GM12878 (cell line): ENCODE measurements around the gene ABCA9. TPM values are rescaled to one million over a fixed set of nuclear protein-coding genes. Genes with fewer than 3 reads are reported as not detected.

Experiments used
- ATAC-seq: fragments of 200-7000 bp; cut with Tn5 transposase; 3 replicates; pipeline ENCODE4 v1.9.1; 2020; ENCODE audit warnings: mild to moderate bottlenecking, moderate library complexity
- BruUV-seq: library from RNA; stranded (reverse); fragments of 400-500 nt; replicated peaks from 2 replicates; lab custom pipeline; 2021; lab: Mats Ljungman, UMichigan
- CTCF ChIA-PET: fragments of 300-600 bp; sonication (Branson Sonifier 250); formaldehyde crosslinking; extraction: SDS; loops from one replicate; lab custom pipeline; 2021; ENCODE audit warnings: inconsistent platforms; lab: Yijun Ruan, JAX
- POLR2A ChIA-PET: fragments of 350-600 bp; formaldehyde crosslinking; extraction: SDS; loops from one replicate; lab custom pipeline; 2021; ENCODE audit warnings: inconsistent platforms; lab: Charles Lee
- RAD21 ChIA-PET: fragments of 300-600 bp; sonication (Branson Sonifier 250); formaldehyde crosslinking; loops from one replicate; lab custom pipeline; 2023; ENCODE audit warnings: antibody characterized with exemption; ENCODE audit not compliant: unreplicated experiment; lab: Charles Lee
- SMC1A ChIA-PET: fragments of 300-600 bp; sonication (Branson Sonifier 250); formaldehyde crosslinking; loops from one replicate; lab custom pipeline; 2023; ENCODE audit not compliant: unreplicated experiment, uncharacterized antibody; lab: Charles Lee
- DNase-seq: peaks from one replicate; pipeline ENCODE4 v3.0.0-alpha.2; 2011; ENCODE audit warnings: low read depth, low spot score
- FAIRE-seq: peaks from 3 replicates; lab custom pipeline; 2011; peaks lifted over from hg19 to GRCh38; lab: Jason Lieb, UNC
- H2AFZ ChIP-seq: 2 replicates; pipeline ENCODE4 v1.6.0; 2011; ENCODE audit warnings: low read depth, low read length, control low read depth; ENCODE audit not compliant: control insufficient read depth
- H3K27ac ChIP-seq: 2 replicates; pipeline ENCODE4 v1.5.1; 2011; ENCODE audit warnings: control low read depth; ENCODE audit not compliant: control insufficient read depth, insufficient read depth
- H3K27me3 ChIP-seq, 2 experiments: replicated peaks in 1 of 2; 2 replicates each; pipeline versions ENCODE4 v1.6.0 to v1.6.1; 2011; ENCODE audit warnings: low read length in 1 of 2; ENCODE audit not compliant: control insufficient read depth in 2 of 2, insufficient read depth in 2 of 2
- H3K36me3 ChIP-seq, 2 experiments: 2 replicates each; pipeline ENCODE4 v1.5.1; 2011; ENCODE audit warnings: low read length in 1 of 2; ENCODE audit not compliant: control insufficient read depth in 2 of 2, insufficient read depth in 2 of 2
- H3K4me1 ChIP-seq: 2 replicates; pipeline ENCODE4 v1.6.1; 2011; ENCODE audit warnings: mild to moderate bottlenecking, low read length, moderate library complexity, mixed read lengths; ENCODE audit not compliant: control insufficient read depth, insufficient read depth
- H3K4me2 ChIP-seq: 2 replicates; pipeline ENCODE4 v1.6.0; 2011; ENCODE audit warnings: control low read depth; ENCODE audit not compliant: control insufficient read depth, insufficient read depth
- H3K4me3 ChIP-seq: fragments of 200-600 bp; sonication (generic); 2 replicates; pipeline ENCODE4 v1.5.1; 2016
- H3K79me2 ChIP-seq: 2 replicates; pipeline ENCODE4 v1.6.0; 2011; ENCODE audit warnings: low read length; ENCODE audit not compliant: control insufficient read depth, insufficient read depth
- H3K9ac ChIP-seq: 2 replicates; pipeline ENCODE4 v1.8.0; 2011; ENCODE audit warnings: low read length, control low read depth, mixed read lengths; ENCODE audit not compliant: control insufficient read depth, insufficient read depth
- H3K9me3 ChIP-seq: replicated peaks from 3 replicates; pipeline ENCODE4 v1.5.1; 2011; ENCODE audit warnings: mild to moderate bottlenecking, low read length; ENCODE audit not compliant: control insufficient read depth, insufficient read depth
- H4K20me1 ChIP-seq: 2 replicates; pipeline ENCODE4 v1.6.0; 2011; ENCODE audit not compliant: control insufficient read depth, insufficient read depth
- EP300 ChIP-seq, 2 experiments: fragments of 150-350 bp in 1 of 2; IDR thresholded peaks; 2 replicates each; pipeline ENCODE4 v1.6.1; 2011 to 2012; ENCODE audit warnings: low read depth in 2 of 2, low read length in 2 of 2, borderline replicate concordance in 1 of 2, improper control_type of control experiment in 1 of 2, inconsistent platforms in 1 of 2; ENCODE audit not compliant: control insufficient read depth in 1 of 2
- PML ChIP-seq: IDR thresholded peaks from 2 replicates; pipeline ENCODE4 v1.6.1; 2012; ENCODE audit warnings: low read length, inconsistent platforms
- POLR2A ChIP-seq: IDR thresholded peaks from 2 replicates; pipeline ENCODE4 v1.6.1; 2011; ENCODE audit warnings: low read depth, mild to moderate bottlenecking, low read length
- SRF ChIP-seq, 2 experiments: IDR thresholded peaks; 2 replicates each; pipeline ENCODE4 v1.6.1; 2011; ENCODE audit warnings: low read depth in 2 of 2, low read length in 2 of 2, mild to moderate bottlenecking in 1 of 2, moderate library complexity in 1 of 2
- YY1 ChIP-seq: IDR thresholded peaks from 2 replicates; pipeline ENCODE4 v1.6.1; 2011; ENCODE audit warnings: low read depth, mild to moderate bottlenecking, low read length
- WGBS: methylation state at CpG from one replicate; pipeline ENCODE4 v1.1.6; 2016; ENCODE audit warnings: low lambda C conversion rate; ENCODE audit not compliant: insufficient replicate concordance, insufficient coverage; ENCODE audit errors: missing lambda C conversion rate; 5-methylcytosine and 5-hydroxymethylcytosine counted together
- in situ Hi-C: fragments of 300-500 bp; cut with MboI; formaldehyde crosslinking; loops from 9 replicates; pipeline ENCODE4 v1.14.3; 2018; ENCODE audit warnings: mixed read lengths
- intact Hi-C: fragments of 100-400 bp; cut with micrococcal nuclease; formaldehyde crosslinking; loops from one replicate; pipeline ENCODE4 v1.14.2; 2022; ENCODE audit not compliant: unreplicated experiment
- polyA plus RNA-seq, 11 experiments: library from polyadenylated mRNA; depleted of rRNA in 4 of 11; unstranded in 6 of 11; stranded (reverse) in 5 of 11; fragments of >200 nt; fragmentation: Nextera tagmentation in 4 of 11; fragmentation: Illumina TruSeq in 1 of 11; extraction: Ambion mirVana in 4 of 11; extraction: Trizol in 1 of 11; gene quantifications; 1 replicate in 1 of 11; 2 replicates in 10 of 11; pipeline versions ENCODE4 v1.2.1 to v1.2.3, GENCODE V29; 2011 to 2016; ENCODE audit warnings: inconsistent platforms in 2 of 11, missing spikeins in 2 of 11, low read depth in 1 of 11
- total RNA-seq, 4 experiments: library from RNA; depleted of rRNA in 3 of 4; stranded (reverse); fragments of >200 nt in 3 of 4; fragmentation: Illumina TruSeq in 1 of 4; extraction: Trizol in 1 of 4; gene quantifications; 2 replicates each; pipeline versions ENCODE4 v1.2.1 to v1.2.3, GENCODE V29; 2013 to 2021
- TF ChIP-seq, protein P1 (sequence below): fragments of 450-650 bp; IDR thresholded peaks from 2 replicates; pipeline ENCODE4 v1.6.1; 2017; ENCODE audit warnings: mild to moderate bottlenecking, low read depth, inconsistent platforms; ENCODE audit not compliant: poor library complexity, severe bottlenecking
- TF ChIP-seq, protein P2 (sequence below): IDR thresholded peaks from 2 replicates; pipeline ENCODE4 v1.6.1; 2011; ENCODE audit warnings: borderline replicate concordance, low read depth, mild to moderate bottlenecking, moderate library complexity, low read length; ENCODE audit not compliant: insufficient read depth, poor library complexity, severe bottlenecking

ABCA9 gene
- total and polyA plus RNA-seq, 10 of the 15 experiments (the other 5 are each of a cell fraction or from before 2014, with no cell fraction given), result under 0.01 to 2.9 (median 0.31) TPM

DNA sequence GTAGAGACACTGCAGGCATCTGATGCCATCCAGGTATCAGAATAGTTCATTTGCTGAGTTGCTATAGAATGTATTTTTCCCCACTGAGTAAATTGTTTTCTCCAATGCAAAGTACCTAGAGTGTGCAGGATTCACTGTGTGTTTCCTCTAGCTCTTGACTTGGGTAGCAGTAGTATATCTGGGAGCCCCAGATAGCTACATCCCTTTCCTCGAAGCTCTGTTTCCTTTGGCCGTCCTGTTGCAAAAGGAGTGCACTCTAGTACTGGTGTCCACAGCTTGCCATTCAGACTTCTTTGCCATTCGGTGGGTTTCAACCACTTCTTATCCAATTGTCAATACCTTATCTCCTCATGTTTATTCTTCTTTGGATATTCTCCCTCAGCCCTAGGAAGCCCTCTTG lies 118.3 kb downstream of the ABCA9 start:
- H3K36me3 ChIP-seq, result no peaks in the 10 kb centered on the region
- no peaks in the 10 kb centered on the region for H4K20me1 ChIP-seq
- H3K27ac ChIP-seq, result no peak overlapping the region
- no peaks in the 10 kb centered on the region for H3K4me1 ChIP-seq
- H3K27me3 ChIP-seq, result no peaks in the 10 kb centered on the region
- CTCF ChIA-PET, result interaction anchor here (1.0 kb wide), 1 partner anchor 305 kb away, joined by 3 read pairs; no protein-coding TSS in a partner anchor
- no peak overlapping the region for H3K9ac ChIP-seq
- intact Hi-C loops (no loop called here), in situ Hi-C loops (no loop called here)
- no TSS peak for BruUV-seq
- H3K9me3 ChIP-seq, result no peaks in the 10 kb centered on the region
- RAD21 ChIA-PET, result no interaction called here
- no peaks in the 10 kb centered on the region for H3K79me2 ChIP-seq
- FAIRE-seq (no peak), ATAC-seq (no peak)
- no peak overlapping the region for H2AFZ ChIP-seq
- POLR2A ChIA-PET, result no interaction called here
- no peak for TF ChIP-seq PML
- no peak for TF ChIP-seq EP300 (IDR thresholded peaks at IDR 0.05; ENCODE audit: borderline replicate concordance in 1 of 2, control insufficient read depth in 1 of 2, low read depth in 2 of 2, low read length in 2 of 2)
- TF ChIP-seq YY1, result no peak
- TF ChIP-seq SRF (IDR thresholded peaks at IDR 0.05; ENCODE audit: low read depth in 2 of 2, low read length in 2 of 2), result no peak
- TF ChIP-seq POLR2A, result no peak
- TF ChIP-seq, protein P1, sequence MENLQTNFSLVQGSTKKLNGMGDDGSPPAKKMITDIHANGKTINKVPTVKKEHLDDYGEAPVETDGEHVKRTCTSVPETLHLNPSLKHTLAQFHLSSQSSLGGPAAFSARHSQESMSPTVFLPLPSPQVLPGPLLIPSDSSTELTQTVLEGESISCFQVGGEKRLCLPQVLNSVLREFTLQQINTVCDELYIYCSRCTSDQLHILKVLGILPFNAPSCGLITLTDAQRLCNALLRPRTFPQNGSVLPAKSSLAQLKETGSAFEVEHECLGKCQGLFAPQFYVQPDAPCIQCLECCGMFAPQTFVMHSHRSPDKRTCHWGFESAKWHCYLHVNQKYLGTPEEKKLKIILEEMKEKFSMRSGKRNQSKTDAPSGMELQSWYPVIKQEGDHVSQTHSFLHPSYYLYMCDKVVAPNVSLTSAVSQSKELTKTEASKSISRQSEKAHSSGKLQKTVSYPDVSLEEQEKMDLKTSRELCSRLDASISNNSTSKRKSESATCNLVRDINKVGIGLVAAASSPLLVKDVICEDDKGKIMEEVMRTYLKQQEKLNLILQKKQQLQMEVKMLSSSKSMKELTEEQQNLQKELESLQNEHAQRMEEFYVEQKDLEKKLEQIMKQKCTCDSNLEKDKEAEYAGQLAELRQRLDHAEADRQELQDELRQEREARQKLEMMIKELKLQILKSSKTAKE, result no peak
- TF ChIP-seq, protein P2, sequence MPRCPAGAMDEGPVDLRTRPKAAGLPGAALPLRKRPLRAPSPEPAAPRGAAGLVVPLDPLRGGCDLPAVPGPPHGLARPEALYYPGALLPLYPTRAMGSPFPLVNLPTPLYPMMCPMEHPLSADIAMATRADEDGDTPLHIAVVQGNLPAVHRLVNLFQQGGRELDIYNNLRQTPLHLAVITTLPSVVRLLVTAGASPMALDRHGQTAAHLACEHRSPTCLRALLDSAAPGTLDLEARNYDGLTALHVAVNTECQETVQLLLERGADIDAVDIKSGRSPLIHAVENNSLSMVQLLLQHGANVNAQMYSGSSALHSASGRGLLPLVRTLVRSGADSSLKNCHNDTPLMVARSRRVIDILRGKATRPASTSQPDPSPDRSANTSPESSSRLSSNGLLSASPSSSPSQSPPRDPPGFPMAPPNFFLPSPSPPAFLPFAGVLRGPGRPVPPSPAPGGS, result no peak
- TF ChIP-seq, all 136 proteins: peak for 0
- Histone ChIP-seq H3K4me2 (no peak overlapping the region), H3K4me3 (no peak overlapping the region)
- DNase-seq, result no peak
- SMC1A ChIA-PET, result interaction anchor here (0.8 kb wide), 1 partner anchor 9 kb away, joined by 4 read pairs; no protein-coding TSS in a partner anchor
- 2% methylated on average over 3 of the region's 3 CpGs for WGBS
